NCI-H2196 treated with DMSO at 0.1 percent for 48 hours (cell line): Measurements from ENCODE around the gene ZNF670.
"Not testable (repeated sequence)": the region's sequence is repeated elsewhere in the genome, so short reads cannot be mapped to it uniquely, and the experiment has no call there.

ENCODE experiments used
- DNase-seq: peaks from one replicate; lab custom pipeline; 2025; ENCODE audit not compliant: unreplicated experiment; lab: John Stamatoyannopoulos, UW

Gene ZNF670

GRCh38 chr1:247078258-247079140 is at the start of gene ZNF670:
Gene ZNF670, minus strand, starts transcription at chr1:247078811. Its CDS starts 215 bp downstream, at chr1:247078596.
- peak; percentile 50 for DNase-seq

DNA sequence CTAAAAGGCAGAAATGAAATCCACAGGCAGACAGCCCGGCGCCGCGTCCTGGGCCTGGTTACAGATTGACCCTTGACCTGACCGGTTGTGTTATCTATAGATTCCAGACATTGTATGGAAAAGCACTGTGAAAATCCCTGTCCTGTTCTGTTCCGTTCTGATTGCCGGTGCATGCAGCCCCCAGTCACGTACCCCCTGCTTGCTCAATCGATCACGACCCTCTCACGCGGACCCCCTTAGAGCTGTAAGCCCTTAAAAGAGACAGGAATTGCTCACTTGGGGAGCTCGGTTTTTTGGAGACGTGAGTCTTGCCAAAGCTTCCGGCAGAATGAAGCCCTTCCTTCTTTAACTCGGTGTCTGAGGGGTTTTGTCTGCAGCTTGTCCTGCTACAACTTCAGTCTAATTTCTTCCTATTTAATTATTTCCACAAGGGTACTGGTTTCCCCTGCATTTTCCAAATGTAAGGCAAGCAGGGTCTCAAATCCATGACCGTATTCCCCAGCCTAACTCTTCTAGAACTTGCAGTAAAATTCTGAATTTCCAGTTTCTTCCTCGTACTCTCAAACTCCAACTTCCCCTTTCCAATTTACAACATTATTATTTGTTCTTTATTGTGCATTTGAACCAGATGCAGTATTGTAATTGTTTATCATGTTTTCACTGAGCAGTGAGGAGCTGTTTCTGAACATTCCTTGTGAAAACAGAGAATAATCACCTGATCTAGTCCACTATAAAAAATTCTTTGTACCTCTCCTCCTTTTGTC is 49.1 kb upstream of the ZNF670 start:
- DNase-seq: not testable (repeated sequence)

GRCh38 chr1:247126601-247127000 is 48.0 kb upstream of the ZNF670 start:
- not testable (repeated sequence) for DNase-seq

GRCh38 chr1:247126166-247126565 is 47.6 kb upstream of the ZNF670 start:
- DNase-seq: not testable (repeated sequence)

- DNase-seq: no peak
Observed at GRCh38 chr1:247121382-247121781, 42.8 kb upstream of the ZNF670 start.

- DNase-seq: not testable (repeated sequence)
Observed at GRCh38 chr1:247120408-247120668, 41.7 kb upstream of the ZNF670 start.

DNA sequence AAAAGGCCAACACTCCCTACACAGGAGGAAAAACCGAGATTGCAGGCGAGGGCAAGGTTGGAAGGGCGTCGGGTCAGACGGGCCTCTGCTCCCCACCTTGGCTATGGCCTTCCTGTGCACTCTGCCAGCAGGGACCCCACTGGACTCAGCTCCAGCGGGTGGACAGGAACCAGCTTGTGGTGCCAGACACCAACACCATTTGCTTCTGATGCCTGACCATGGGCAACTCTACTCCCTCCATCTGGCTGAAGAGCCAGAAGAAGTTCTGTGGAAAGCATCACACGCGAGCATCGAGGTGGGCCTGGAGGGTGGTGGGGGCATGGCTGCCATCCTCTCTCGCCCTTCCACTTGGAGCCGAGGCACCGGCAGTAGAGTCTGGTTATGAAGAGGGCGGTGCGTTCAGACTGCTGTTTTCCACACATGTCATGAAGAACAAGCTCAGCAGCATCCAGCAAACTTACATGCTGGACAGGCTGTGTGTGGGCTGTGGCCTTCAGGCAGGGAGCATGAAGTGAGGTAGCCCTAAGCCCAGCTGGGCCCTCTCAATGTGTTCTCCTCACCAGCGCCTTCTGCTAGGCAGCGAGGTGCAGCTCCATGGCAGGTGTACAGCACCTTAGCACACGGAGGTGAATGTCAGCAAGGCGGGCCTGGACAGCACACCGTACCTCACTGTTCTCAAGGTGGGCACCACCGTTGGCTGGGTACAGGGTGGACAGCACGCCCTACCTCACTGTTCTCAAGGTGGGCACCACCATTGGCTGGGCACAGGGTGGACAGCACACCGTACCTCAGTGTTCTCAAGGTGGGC is 41.2 kb upstream of the ZNF670 start:
- no peak for DNase-seq

- no peak for DNase-seq
Observed at GRCh38 chr1:247118946-247119446, 40.4 kb upstream of the ZNF670 start.

- no peak for DNase-seq
Observed at GRCh38 chr1:247115545-247115944, 36.9 kb upstream of the ZNF670 start.

DNA sequence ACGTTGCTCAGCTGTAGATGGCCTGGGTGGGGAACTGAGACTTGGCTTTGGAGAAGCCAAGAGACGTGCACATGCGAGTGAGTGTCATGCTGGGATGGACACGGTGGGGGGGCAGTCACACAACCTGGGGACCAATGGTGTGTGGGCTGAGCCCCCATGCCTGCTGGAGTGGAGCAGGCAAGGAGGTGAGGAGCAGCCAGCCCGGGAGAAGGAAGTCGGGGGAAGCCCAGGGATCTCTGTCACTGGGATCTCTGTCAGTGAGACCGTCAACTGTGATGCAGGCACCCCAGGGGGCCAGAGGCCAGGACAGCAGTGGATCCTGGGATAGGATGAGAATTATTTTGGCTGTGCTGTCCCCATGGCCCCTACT is 36.5 kb upstream of the ZNF670 start:
- no peak for DNase-seq

DNA sequence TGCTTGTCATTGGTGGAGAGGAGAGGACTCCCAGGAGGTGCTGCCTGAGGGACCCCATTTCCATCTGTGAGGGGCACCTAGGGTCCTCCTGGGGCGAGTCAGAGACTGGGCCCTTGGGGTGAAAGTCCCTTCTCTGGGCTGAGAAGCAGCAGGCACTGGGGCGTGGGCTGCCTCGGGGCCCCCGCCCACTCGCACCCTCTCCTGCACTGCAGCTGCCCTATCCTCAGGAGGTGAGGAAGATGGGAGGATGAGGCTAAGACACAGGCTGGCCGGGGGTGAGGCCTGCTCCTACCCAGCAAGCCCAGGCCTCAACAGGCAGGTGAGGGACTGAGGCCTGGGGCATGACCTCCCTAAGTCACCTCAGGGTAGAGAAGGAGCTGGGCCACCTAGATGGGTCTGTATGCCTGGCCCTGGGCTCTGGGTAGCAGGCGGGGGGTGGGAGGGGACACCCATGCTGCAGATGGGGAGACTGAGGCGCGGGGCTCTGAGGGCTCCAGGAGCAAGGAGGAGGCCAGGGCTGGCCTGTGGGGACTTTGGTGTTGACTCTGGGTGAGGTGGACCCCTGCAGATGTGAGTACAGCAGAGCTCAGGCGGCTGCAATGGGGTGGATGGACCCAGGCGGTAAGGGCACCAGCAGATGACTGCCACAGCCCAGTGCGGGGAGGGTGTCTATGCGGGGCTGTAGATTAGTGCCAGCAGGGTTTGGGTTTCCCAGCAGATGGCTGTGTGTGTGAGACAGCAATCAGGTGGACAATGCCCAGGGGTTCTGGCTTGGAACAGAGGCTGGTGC is 35.9 kb upstream of the ZNF670 start:
- DNase-seq: no peak

GRCh38 chr1:247113733-247114271 is 35.2 kb upstream of the ZNF670 start:
- no peak for DNase-seq

DNA sequence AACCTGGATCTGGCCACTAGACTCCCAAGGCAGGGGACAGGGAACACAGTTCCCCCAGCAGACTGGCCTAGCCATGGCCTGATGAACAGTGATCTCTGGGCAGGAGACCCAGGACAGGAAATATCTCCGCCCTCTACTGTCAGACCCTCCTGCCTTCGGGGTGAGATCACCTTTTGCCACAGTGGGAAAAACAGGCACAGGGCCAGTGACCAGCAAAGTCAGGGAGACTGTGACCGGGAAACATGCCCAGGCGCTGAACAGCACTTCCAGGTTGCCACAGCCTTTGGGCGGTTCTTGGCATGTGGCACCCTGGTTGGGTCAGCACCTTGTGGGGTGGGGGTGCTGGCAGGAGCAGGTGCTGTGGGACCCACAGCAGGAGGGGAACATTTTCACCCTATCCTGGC is 34.5 kb upstream of the ZNF670 start:
- DNase-seq: peak; percentile 25

GRCh38 chr1:247112479-247112781 is 33.8 kb upstream of the ZNF670 start:
- no peak for DNase-seq

DNA sequence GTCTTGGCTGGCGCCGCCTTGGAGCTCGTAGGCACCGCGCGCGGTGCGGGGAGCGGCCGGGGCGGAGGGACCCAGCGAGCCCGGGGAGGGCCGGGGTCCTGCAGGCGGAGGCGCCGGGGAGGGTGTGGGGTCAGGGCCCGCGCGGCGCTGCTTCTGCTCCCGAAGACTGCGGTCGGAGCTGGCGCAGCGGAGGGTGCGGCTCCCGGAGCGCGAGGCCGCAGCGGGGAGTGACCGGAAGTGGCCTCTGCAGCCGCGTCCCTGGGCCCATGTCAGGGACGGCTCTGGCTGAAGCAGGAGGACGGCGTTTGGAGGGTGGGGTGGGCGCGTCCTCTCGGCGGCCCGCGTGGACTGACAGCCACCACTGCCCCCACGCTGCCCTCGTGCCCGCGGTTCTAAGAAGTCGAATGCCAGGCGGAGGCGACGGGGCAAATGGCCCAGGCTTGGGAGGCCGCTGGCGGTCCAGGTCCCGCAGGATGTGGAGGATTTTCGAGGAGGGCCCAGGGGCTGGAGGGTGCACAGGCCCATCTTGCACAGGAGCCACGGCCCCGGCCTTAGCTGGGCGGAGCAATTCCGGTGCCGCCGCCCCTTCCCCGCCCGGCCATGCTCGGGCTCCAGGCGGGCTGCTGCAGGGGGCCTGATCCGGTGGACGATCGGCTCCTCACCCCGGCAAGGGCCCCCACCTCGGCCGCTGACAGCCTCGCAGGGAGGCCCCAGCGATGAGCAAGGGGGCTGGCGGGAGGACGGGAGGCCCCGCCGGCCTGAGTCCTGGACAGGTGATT is 33.3 kb upstream of the ZNF670 start:
- peak; percentile 3 for DNase-seq

GRCh38 chr1:247111259-247111699 is 32.7 kb upstream of the ZNF670 start:
- DNase-seq: no peak

- DNase-seq: no peak
Observed at GRCh38 chr1:247110627-247111258, 32.1 kb upstream of the ZNF670 start.

DNA sequence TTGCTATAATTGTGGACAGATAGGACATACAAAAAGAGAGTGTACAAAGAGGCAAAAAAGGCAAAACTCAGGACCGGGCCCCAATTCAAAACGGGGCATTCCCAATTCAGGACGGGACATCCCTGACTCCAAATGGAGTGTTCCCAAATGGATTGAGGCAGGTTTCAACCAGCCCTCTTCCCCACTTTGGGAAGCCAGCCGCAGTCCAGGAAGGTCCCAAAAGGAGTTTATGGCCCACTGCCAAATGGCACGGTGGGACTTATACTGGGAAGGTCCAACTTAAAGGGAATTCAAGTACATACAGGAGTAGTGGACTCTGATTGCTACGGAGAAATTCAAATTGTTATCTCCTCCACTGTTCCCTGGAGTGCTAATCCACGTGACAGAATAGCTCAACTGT is 29.1 kb upstream of the ZNF670 start:
- DNase-seq: no peak

DNA sequence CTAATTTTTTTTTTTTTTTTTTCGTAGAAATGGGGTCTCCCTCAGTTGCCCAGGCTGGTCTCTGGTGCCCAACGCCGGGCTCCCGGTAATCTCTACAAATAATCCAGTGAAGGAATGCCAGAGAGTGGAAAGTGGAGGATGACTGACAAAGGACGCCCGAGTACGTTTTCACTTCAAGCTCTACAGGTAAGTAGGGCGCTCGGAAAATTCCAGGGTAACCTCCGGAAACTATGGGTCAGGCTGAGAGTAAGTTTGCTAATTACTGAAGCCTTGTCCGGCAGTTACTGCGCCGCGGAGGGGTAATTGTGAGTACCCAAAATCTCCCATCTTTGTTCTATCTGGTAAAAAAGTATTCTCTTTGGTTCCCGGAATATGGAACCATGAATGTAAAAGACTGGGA is 27.4 kb upstream of the ZNF670 start:
- DNase-seq: no peak
